Mesendoderm (in vitro differentiated cells): ENCODE data around the gene DDX46.

Experiments
- DNase-seq: peaks from one replicate; pipeline ENCODE4 v3.0.0; 2013
- H2AK5ac ChIP-seq: 2 replicates; pipeline ENCODE4 v1.6.1; 2013; ENCODE audit warnings: low read length, inconsistent platforms
- H2BK120ac ChIP-seq: 2 replicates; pipeline ENCODE4 v1.6.1; 2013; ENCODE audit warnings: low read depth, mild to moderate bottlenecking, low read length, moderate library complexity, mixed read lengths
- H2BK15ac ChIP-seq: replicated peaks from 2 replicates; pipeline ENCODE4 v1.6.1; 2013; ENCODE audit warnings: low read depth, mild to moderate bottlenecking, moderate library complexity
- H2BK5ac ChIP-seq: 2 replicates; pipeline ENCODE4 v1.6.1; 2013; ENCODE audit warnings: low read length, inconsistent platforms
- H3K18ac ChIP-seq: 2 replicates; pipeline ENCODE4 v1.6.1; 2013; ENCODE audit warnings: mild to moderate bottlenecking, low read length, mixed read lengths
- H3K23ac ChIP-seq: one replicate; pipeline ENCODE4 v1.6.1; 2013; ENCODE audit warnings: low read length
- H3K27ac ChIP-seq: 2 replicates; pipeline ENCODE4 v1.5.1; 2013; ENCODE audit warnings: low read depth, mild to moderate bottlenecking, inconsistent platforms, low read length, moderate library complexity
- H3K27me3 ChIP-seq: 2 replicates; pipeline ENCODE4 v1.6.1; 2013; ENCODE audit warnings: low read length, control low read depth, mild to moderate bottlenecking, inconsistent platforms; ENCODE audit not compliant: insufficient read depth, poor library complexity
- H3K36me3 ChIP-seq: 2 replicates; pipeline ENCODE4 v1.6.1; 2013; ENCODE audit warnings: low read length, inconsistent platforms; ENCODE audit not compliant: control insufficient read depth, insufficient read depth
- H3K4ac ChIP-seq: one replicate; pipeline ENCODE4 v1.6.1; 2013; ENCODE audit warnings: low read depth, mild to moderate bottlenecking, low read length, moderate library complexity
- H3K4me1 ChIP-seq: 2 replicates; pipeline ENCODE4 v1.6.1; 2013; ENCODE audit warnings: low read depth, low read length, inconsistent platforms; ENCODE audit not compliant: control insufficient read depth
- H3K4me2 ChIP-seq: 2 replicates; pipeline ENCODE4 v1.6.1; 2013; ENCODE audit warnings: low read length
- H3K4me3 ChIP-seq: 2 replicates; pipeline ENCODE4 v1.5.1; 2013; ENCODE audit warnings: mild to moderate bottlenecking, low read length
- H3K56ac ChIP-seq: one replicate; pipeline ENCODE4 v1.6.1; 2013; ENCODE audit warnings: low read length
- H3K79me1 ChIP-seq: 2 replicates; pipeline ENCODE4 v1.6.1; 2013; ENCODE audit warnings: low read length, inconsistent platforms
- H3K79me2 ChIP-seq: 2 replicates; pipeline ENCODE4 v1.6.1; 2013; ENCODE audit warnings: mild to moderate bottlenecking, low read length; ENCODE audit not compliant: control insufficient read depth, insufficient read depth
- H3K9ac ChIP-seq: 2 replicates; pipeline ENCODE4 v1.6.1; 2013; ENCODE audit warnings: low read length, inconsistent platforms
- H4K5ac ChIP-seq: one replicate; pipeline ENCODE4 v1.6.1; 2013; ENCODE audit warnings: low read length
- H4K8ac ChIP-seq: one replicate; pipeline ENCODE4 v1.6.1; 2013; ENCODE audit warnings: low read depth, mild to moderate bottlenecking, control low read depth, low read length, moderate library complexity
- WGBS: extraction: QIAGEN DNeasy Blood & Tissue Kit; methylation state at CpG from one replicate; pipeline ENCODE4 v1.1.7; 2013; ENCODE audit warnings: low lambda C conversion rate, missing lambda C conversion rate; ENCODE audit not compliant: insufficient coverage; ENCODE audit errors: extremely low coverage; 5-methylcytosine and 5-hydroxymethylcytosine counted together

DDX46 gene

DNA sequence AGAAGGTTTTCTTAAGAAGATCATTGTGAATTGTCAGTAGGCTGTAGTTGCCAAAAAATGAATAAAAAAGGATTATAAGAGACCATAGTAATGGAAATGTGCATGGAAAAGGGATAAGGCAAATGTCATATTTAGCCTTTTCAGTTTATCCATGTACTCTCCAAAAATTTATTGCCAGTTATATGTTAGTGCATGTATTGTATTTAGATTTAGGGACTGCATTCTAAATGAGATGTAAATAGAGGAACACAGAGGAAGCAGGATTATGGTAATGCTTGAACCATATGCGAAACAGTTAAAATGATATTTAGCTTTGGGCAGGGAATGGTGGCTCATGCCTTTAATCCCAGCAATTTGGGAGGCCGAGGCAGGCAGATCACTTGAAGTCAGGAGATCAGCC, 33.0 kb downstream of the DDX46 start:
- no peak for DNase-seq
- Histone ChIP-seq H3K4me1 (no peaks in the 10 kb centered on the region), H3K9ac (no peak overlapping the region), H3K18ac (no peak overlapping the region), H3K4me3 (no peak overlapping the region), H2BK15ac (no peak overlapping the region), H3K27me3 (no peaks in the 10 kb centered on the region), H3K4ac (no peak overlapping the region), H3K23ac (no peak overlapping the region), H3K56ac (no peak overlapping the region), H2BK120ac (no peak overlapping the region), H3K79me2 (no peaks in the 10 kb centered on the region), H3K79me1 (peaks cover 2% of the 10 kb centered on the region), H3K27ac (no peak overlapping the region), H4K8ac (no peak overlapping the region), H2BK5ac (no peak overlapping the region), H3K4me2 (no peak overlapping the region), H2AK5ac (no peak overlapping the region), H3K36me3 (peaks cover 9% of the 10 kb centered on the region), H4K5ac (no peak overlapping the region)
- WGBS = no CpG with 5 or more reads among the region's 2 CpGs

- Histone ChIP-seq H3K23ac (no peak overlapping the region), H3K4me2 (no peak overlapping the region), H3K56ac (no peak overlapping the region), H3K4me3 (no peak overlapping the region), H4K8ac (no peak overlapping the region), H2BK15ac (no peak overlapping the region), H3K79me1 (peaks cover 2% of the 10 kb centered on the region), H3K4ac (no peak overlapping the region), H3K36me3 (peaks cover 7% of the 10 kb centered on the region), H3K4me1 (no peaks in the 10 kb centered on the region), H3K18ac (no peak overlapping the region), H2BK5ac (no peak overlapping the region), H4K5ac (no peak overlapping the region), H3K9ac (no peak overlapping the region), H3K27me3 (no peaks in the 10 kb centered on the region), H3K79me2 (no peaks in the 10 kb centered on the region), H3K27ac (no peak overlapping the region), H2BK120ac (no peak overlapping the region), H2AK5ac (no peak overlapping the region)
- no peak for DNase-seq
- WGBS = no CpG with 5 or more reads among the region's 3 CpGs
Measured at GRCh38 chr5:134792286-134792685, 33.7 kb downstream of the DDX46 start.

DNA sequence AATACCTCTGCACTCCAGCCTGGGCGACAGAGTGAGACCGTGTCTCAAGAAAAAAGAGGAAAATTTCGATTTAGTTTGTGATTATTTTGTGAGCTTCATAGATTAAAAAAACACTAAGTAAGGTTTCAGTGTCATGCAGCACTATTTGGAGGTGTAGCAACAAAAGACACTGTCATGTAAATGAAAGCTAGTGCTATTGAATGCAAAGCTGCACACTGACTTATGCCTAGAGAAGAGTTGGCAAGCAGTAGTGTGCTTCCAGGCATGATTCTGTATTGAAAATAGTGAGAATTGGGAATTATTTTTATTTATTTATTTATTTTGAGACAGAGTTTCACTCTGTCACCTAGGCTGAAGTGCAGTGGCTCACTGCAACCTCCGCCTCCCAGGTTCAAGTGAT, 34.5 kb downstream of the DDX46 start:
- Histone ChIP-seq H3K18ac (no peak overlapping the region), H4K8ac (no peak overlapping the region), H3K27me3 (no peaks in the 10 kb centered on the region), H3K23ac (no peak overlapping the region), H3K4ac (no peak overlapping the region), H3K56ac (no peak overlapping the region), H3K79me1 (peaks cover 2% of the 10 kb centered on the region), H3K27ac (no peak overlapping the region), H2BK5ac (no peak overlapping the region), H2AK5ac (no peak overlapping the region), H3K36me3 (peaks cover 7% of the 10 kb centered on the region), H3K79me2 (no peaks in the 10 kb centered on the region), H2BK15ac (no peak overlapping the region), H3K4me3 (no peak overlapping the region), H3K9ac (no peak overlapping the region), H3K4me2 (no peak overlapping the region), H2BK120ac (no peak overlapping the region), H4K5ac (no peak overlapping the region), H3K4me1 (no peaks in the 10 kb centered on the region)
- DNase-seq = no peak
- WGBS = no CpG with 5 or more reads among the region's 4 CpGs

- Histone ChIP-seq H3K4ac (no peak overlapping the region), H4K8ac (no peak overlapping the region), H2BK5ac (no peak overlapping the region), H3K4me3 (no peak overlapping the region), H3K27ac (no peak overlapping the region), H3K4me2 (no peak overlapping the region), H2BK120ac (no peak overlapping the region), H3K9ac (no peak overlapping the region), H3K27me3 (no peaks in the 10 kb centered on the region), H3K18ac (no peak overlapping the region), H3K79me1 (peaks cover 2% of the 10 kb centered on the region), H2AK5ac (no peak overlapping the region), H2BK15ac (no peak overlapping the region), H3K23ac (no peak overlapping the region), H3K36me3 (peaks cover 7% of the 10 kb centered on the region), H3K79me2 (no peaks in the 10 kb centered on the region), H3K4me1 (no peaks in the 10 kb centered on the region), H4K5ac (no peak overlapping the region), H3K56ac (no peak overlapping the region)
- no CpG with 5 or more reads among the region's 2 CpGs for whole genome bisulfite sequencing
- peak; percentile 54 for DNase-seq
Measured at GRCh38 chr5:134794082-134794481, 35.5 kb downstream of the DDX46 start.

GRCh38 chr5:134794819-134795218, 36.2 kb downstream of the DDX46 start:
- no peak overlapping the region for H3K4me3 ChIP-seq
- no peak overlapping the region for H2BK15ac ChIP-seq
- no peaks in the 10 kb centered on the region for H3K27me3 ChIP-seq
- H3K4me1 ChIP-seq = no peaks in the 10 kb centered on the region
- H2AK5ac ChIP-seq = no peak overlapping the region
- H4K8ac ChIP-seq = no peak overlapping the region
- H3K4me2 ChIP-seq = no peak overlapping the region
- H3K79me1 ChIP-seq = peaks cover 2% of the 10 kb centered on the region
- WGBS = no CpG with 5 or more reads among the region's 8 CpGs
- H3K23ac ChIP-seq = no peak overlapping the region
- H3K79me2 ChIP-seq = no peaks in the 10 kb centered on the region
- no peak overlapping the region for H3K56ac ChIP-seq
- H2BK5ac ChIP-seq = no peak overlapping the region
- no peak overlapping the region for H3K18ac ChIP-seq
- H3K9ac ChIP-seq = no peak overlapping the region
- no peak overlapping the region for H3K4ac ChIP-seq
- H3K27ac ChIP-seq = no peak overlapping the region
- no peak for DNase-seq
- no peak overlapping the region for H2BK120ac ChIP-seq
- H3K36me3 ChIP-seq = peaks cover 7% of the 10 kb centered on the region
- no peak overlapping the region for H4K5ac ChIP-seq

- Histone ChIP-seq H3K4ac (no peak overlapping the region), H2AK5ac (no peak overlapping the region), H2BK15ac (no peak overlapping the region), H2BK120ac (no peak overlapping the region), H3K79me2 (no peaks in the 10 kb centered on the region), H4K8ac (no peak overlapping the region), H3K36me3 (peaks cover 7% of the 10 kb centered on the region), H3K9ac (no peak overlapping the region), H3K56ac (no peak overlapping the region), H3K18ac (no peak overlapping the region), H3K4me3 (no peak overlapping the region), H3K4me1 (no peaks in the 10 kb centered on the region), H3K79me1 (peaks cover 2% of the 10 kb centered on the region), H3K23ac (no peak overlapping the region), H2BK5ac (no peak overlapping the region), H4K5ac (no peak overlapping the region), H3K27me3 (no peaks in the 10 kb centered on the region), H3K27ac (no peak overlapping the region), H3K4me2 (no peak overlapping the region)
- no peak for DNase-seq
- no CpG with 5 or more reads among the region's 5 CpGs for WGBS
Measured at GRCh38 chr5:134798468-134798867, 39.9 kb downstream of the DDX46 start.
